SK-N-SH treated with all-trans-retinoic acid at 6 μM for 48 hours (cell line): ENCODE data around the gene PEX16.

Experiments
- PPARA ChIP-seq: fragments of 250-450 bp; sonication (Bioruptor Pico); IDR thresholded peaks from 2 replicates; pipeline ENCODE4 v1.5.0; 2020; ENCODE audit warnings: mild to moderate bottlenecking, borderline replicate concordance
- RARB ChIP-seq: fragments of 250-450 bp; sonication (Bioruptor Pico); IDR thresholded peaks from 2 replicates; pipeline ENCODE4 v1.8.0; 2021; ENCODE audit warnings: mild to moderate bottlenecking, moderate library complexity
- ZFP3 ChIP-seq: fragments of 250-450 bp; sonication (Bioruptor Pico); IDR thresholded peaks from 2 replicates; pipeline ENCODE4 v1.5.0; 2020; ENCODE audit warnings: mild to moderate bottlenecking, moderate library complexity
- TF ChIP-seq, protein P1 (sequence below): fragments of 250-450 bp; sonication (Bioruptor Pico); IDR thresholded peaks from 2 replicates; pipeline ENCODE4 v1.5.0; 2020; ENCODE audit warnings: mild to moderate bottlenecking, moderate library complexity

DNA sequence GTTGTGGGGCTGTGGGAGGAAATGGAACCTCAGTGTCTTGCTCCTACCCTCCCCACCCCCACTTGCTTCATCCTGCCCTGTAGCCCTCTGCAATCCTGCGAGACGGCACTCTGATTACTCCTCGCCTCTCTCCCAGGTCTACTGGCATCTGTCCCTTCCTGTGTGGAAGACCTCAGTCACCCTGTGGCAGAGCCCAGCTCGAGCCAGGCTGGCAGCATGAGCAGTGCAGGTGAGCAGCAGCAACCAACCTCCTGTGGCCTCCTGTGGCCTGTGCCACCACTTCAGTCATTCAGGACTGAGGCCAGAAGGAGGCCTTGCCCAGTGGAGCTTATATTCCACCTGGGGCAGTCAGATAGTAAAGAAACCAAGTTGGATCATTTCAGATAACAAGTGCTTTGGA is 47.0 kb downstream of the PEX16 start:
- TF ChIP-seq, protein P1, sequence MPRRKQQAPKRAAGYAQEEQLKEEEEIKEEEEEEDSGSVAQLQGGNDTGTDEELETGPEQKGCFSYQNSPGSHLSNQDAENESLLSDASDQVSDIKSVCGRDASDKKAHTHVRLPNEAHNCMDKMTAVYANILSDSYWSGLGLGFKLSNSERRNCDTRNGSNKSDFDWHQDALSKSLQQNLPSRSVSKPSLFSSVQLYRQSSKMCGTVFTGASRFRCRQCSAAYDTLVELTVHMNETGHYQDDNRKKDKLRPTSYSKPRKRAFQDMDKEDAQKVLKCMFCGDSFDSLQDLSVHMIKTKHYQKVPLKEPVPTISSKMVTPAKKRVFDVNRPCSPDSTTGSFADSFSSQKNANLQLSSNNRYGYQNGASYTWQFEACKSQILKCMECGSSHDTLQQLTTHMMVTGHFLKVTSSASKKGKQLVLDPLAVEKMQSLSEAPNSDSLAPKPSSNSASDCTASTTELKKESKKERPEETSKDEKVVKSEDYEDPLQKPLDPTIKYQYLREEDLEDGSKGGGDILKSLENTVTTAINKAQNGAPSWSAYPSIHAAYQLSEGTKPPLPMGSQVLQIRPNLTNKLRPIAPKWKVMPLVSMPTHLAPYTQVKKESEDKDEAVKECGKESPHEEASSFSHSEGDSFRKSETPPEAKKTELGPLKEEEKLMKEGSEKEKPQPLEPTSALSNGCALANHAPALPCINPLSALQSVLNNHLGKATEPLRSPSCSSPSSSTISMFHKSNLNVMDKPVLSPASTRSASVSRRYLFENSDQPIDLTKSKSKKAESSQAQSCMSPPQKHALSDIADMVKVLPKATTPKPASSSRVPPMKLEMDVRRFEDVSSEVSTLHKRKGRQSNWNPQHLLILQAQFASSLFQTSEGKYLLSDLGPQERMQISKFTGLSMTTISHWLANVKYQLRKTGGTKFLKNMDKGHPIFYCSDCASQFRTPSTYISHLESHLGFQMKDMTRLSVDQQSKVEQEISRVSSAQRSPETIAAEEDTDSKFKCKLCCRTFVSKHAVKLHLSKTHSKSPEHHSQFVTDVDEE (CRISPR knock-in tag) = no peak
- no peak for TF ChIP-seq PPARA (CRISPR knock-in tag)
- no peak for TF ChIP-seq ZFP3
- TF ChIP-seq RARB (CRISPR knock-in tag) = no peak
